HCT116 (cell line): Measurements from ENCODE around the gene LTA4H. TPM values are rescaled to one million over a fixed set of nuclear protein-coding genes. Genes with fewer than 3 reads are reported as not detected.
"Not testable (repeated sequence)": the region's sequence is repeated elsewhere in the genome, so short reads cannot be mapped to it uniquely, and the experiment has no call there.

Source experiments
- ATAC-seq: fragments of 200-7000 bp; cut with Tn5 transposase; 2 replicates; pipeline ENCODE4 v1.9.1; 2020; ENCODE audit warnings: mild to moderate bottlenecking, moderate library complexity
- BruUV-seq: library from RNA; stranded (reverse); fragments of 400-500 nt; replicated peaks from 2 replicates; lab custom pipeline; 2021; lab: Mats Ljungman, UMichigan
- CTCF ChIA-PET: fragments of 300-600 bp; sonication (Branson Sonifier 250); formaldehyde crosslinking; loops from one replicate; lab custom pipeline; 2021; ENCODE audit warnings: antibody characterized with exemption; lab: Charles Lee
- POLR2A ChIA-PET: fragments of 300-600, 350-600 bp; sonication (Branson Sonifier 250); formaldehyde crosslinking; loops from one replicate; lab custom pipeline; 2021; ENCODE audit warnings: antibody characterized with exemption; lab: Charles Lee
- RAD21 ChIA-PET, 2 experiments: fragments of 300-600 bp; sonication (Branson Sonifier 250); formaldehyde crosslinking; loops; one replicate each; lab custom pipeline; 2023; ENCODE audit warnings: low total read pairs in 2 of 2; ENCODE audit not compliant: uncharacterized antibody in 2 of 2, unreplicated experiment in 2 of 2, low non-redundant PET in 1 of 2; lab: Charles Lee
- DNase-seq: peaks from one replicate; pipeline ENCODE4 v3.0.0-alpha.2; 2010; ENCODE audit warnings: low read depth, low spot score
- H2AFZ ChIP-seq: fragments of 200-600 bp; shearing (Covaris generic), sonication (generic); 2 replicates; pipeline ENCODE4 v1.6.1; 2017; ENCODE audit warnings: low read depth, mixed run types, mixed read lengths, antibody characterized with exemption, low read length; ENCODE audit not compliant: poor library complexity, severe bottlenecking
- H3K27ac ChIP-seq: 2 replicates; pipeline ENCODE4 v1.5.1; 2012; ENCODE audit warnings: low read depth, low read length
- H3K27me3 ChIP-seq: fragments of 200-600 bp; sonication (generic); 2 replicates; pipeline ENCODE4 v1.6.1; 2016; ENCODE audit warnings: mixed run types, low read length, mixed read lengths; ENCODE audit not compliant: insufficient read depth
- H3K36me3 ChIP-seq, 2 experiments: fragments of 200-500 bp in 1 of 2; fragments of 200-600 bp in 1 of 2; sonication (Bioruptor generic) in 1 of 2; sonication (generic) in 1 of 2; 2 replicates each; pipeline versions ENCODE4 v1.5.1 to v1.6.1; 2014 to 2016; ENCODE audit warnings: low read length in 2 of 2, inconsistent platforms in 1 of 2, mixed read lengths in 1 of 2, mixed run types in 1 of 2; ENCODE audit not compliant: insufficient read depth in 2 of 2, control insufficient read depth in 1 of 2
- H3K4me1 ChIP-seq, 2 experiments: fragments of 200-600 bp in 1 of 2; sonication (generic) in 1 of 2; 2 replicates each; pipeline versions ENCODE4 v1.5.1 to v1.6.1; 2012 to 2017; ENCODE audit warnings: low read length in 2 of 2, inconsistent platforms in 1 of 2, mild to moderate bottlenecking in 1 of 2, mixed read lengths in 1 of 2, mixed run types in 1 of 2, moderate library complexity in 1 of 2; ENCODE audit not compliant: insufficient read depth in 2 of 2, control insufficient read depth in 1 of 2
- H3K4me2 ChIP-seq: fragments of 200-600 bp; sonication (generic); 2 replicates; pipeline ENCODE4 v1.6.1; 2017; ENCODE audit warnings: mixed run types, low read length, mixed read lengths
- H3K4me3 ChIP-seq, 2 experiments: fragments of 200-600 bp in 1 of 2; sonication (generic) in 1 of 2; replicated peaks in 1 of 2; 2 replicates each; pipeline ENCODE4 v1.5.1; 2011 to 2016; ENCODE audit warnings: low read length in 2 of 2, control low read depth in 1 of 2, low read depth in 1 of 2, mild to moderate bottlenecking in 1 of 2, mixed read lengths in 1 of 2, mixed run types in 1 of 2
- H3K79me2 ChIP-seq: fragments of 200-600 bp; sonication (generic); 2 replicates; pipeline ENCODE4 v1.6.1; 2017; ENCODE audit warnings: mild to moderate bottlenecking, mixed run types, low read length, moderate library complexity, mixed read lengths; ENCODE audit not compliant: insufficient read depth
- H3K9ac ChIP-seq: fragments of 200-600 bp; sonication (generic); 2 replicates; pipeline ENCODE4 v1.6.1; 2016; ENCODE audit warnings: low read length, mixed read lengths
- H3K9me2 ChIP-seq: fragments of 200-600 bp; sonication (generic), shearing (Covaris generic); 2 replicates; pipeline ENCODE4 v1.6.1; 2017; ENCODE audit warnings: mixed run types, mild to moderate bottlenecking, moderate library complexity; ENCODE audit not compliant: insufficient read depth
- H3K9me3 ChIP-seq, 2 experiments: fragments of 200-500 bp in 1 of 2; fragments of 200-600 bp in 1 of 2; sonication (Bioruptor generic) in 1 of 2; sonication (generic) in 1 of 2; 2 replicates each; pipeline ENCODE4 v1.6.1; 2014 to 2017; ENCODE audit warnings: low read length in 2 of 2, mixed read lengths in 2 of 2, inconsistent platforms in 1 of 2, low read depth in 1 of 2, mild to moderate bottlenecking in 1 of 2, mixed run types in 1 of 2, moderate library complexity in 1 of 2; ENCODE audit not compliant: control insufficient read depth in 1 of 2, insufficient read depth in 1 of 2
- H4K20me1 ChIP-seq: fragments of 200-600 bp; sonication (generic), shearing (Covaris generic); 2 replicates; pipeline ENCODE4 v1.6.1; 2017; ENCODE audit warnings: mixed run types, mild to moderate bottlenecking, moderate library complexity; ENCODE audit not compliant: insufficient read depth
- ATF3 ChIP-seq: IDR thresholded peaks from 2 replicates; pipeline ENCODE4 v1.6.1; 2012
- EGR1 ChIP-seq: IDR thresholded peaks from 2 replicates; pipeline ENCODE4 v1.6.1; 2012; ENCODE audit warnings: low read depth
- SP1 ChIP-seq: IDR thresholded peaks from 2 replicates; pipeline ENCODE4 v1.6.1; 2012; ENCODE audit warnings: low read depth
- ZNF274 ChIP-seq: fragments of 200-500 bp; sonication (Bioruptor generic); IDR thresholded peaks from 2 replicates; pipeline ENCODE4 v1.6.1; 2014; ENCODE audit warnings: mild to moderate bottlenecking, low read depth, low read length, inconsistent platforms
- intact Hi-C: fragments of 100-400 bp; cut with micrococcal nuclease; formaldehyde crosslinking; loops from 2 replicates; pipeline ENCODE4 v1.10.0; 2022
- total RNA-seq: library from RNA; stranded (reverse); gene quantifications from one replicate; pipeline ENCODE4 v1.2.1, GENCODE V29; 2021; ENCODE audit not compliant: unreplicated experiment
- TF ChIP-seq, protein P1 (sequence below): IDR thresholded peaks from 2 replicates; pipeline ENCODE4 v1.6.1; 2012

LTA4H gene
- total RNA-seq, 1 experiment from 2014 or later, result 163 TPM

- no peaks in the 10 kb centered on the region for H4K20me1 ChIP-seq
- H3K4me1 ChIP-seq, result no peaks in the 10 kb centered on the region
- CTCF ChIA-PET, result no interaction called here
- no peak overlapping the region for H3K4me3 ChIP-seq
- RAD21 ChIA-PET, result interaction anchor here in 1 of 2 experiments (0.7 kb wide), 1 partner anchor 97 kb away, joined by 3 read pairs; no protein-coding TSS in a partner anchor
- H3K79me2 ChIP-seq, result no peaks in the 10 kb centered on the region
- no peak for TF ChIP-seq SP1
- TF ChIP-seq ZNF274, result no peak
- TF ChIP-seq, protein P1, sequence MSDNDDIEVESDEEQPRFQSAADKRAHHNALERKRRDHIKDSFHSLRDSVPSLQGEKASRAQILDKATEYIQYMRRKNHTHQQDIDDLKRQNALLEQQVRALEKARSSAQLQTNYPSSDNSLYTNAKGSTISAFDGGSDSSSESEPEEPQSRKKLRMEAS, result no peak
- no peak for TF ChIP-seq ATF3
- TF ChIP-seq EGR1, result no peak
- DNase-seq (no peak), ATAC-seq (no peak)
- H3K27me3 ChIP-seq, result no peaks in the 10 kb centered on the region
- H3K36me3 ChIP-seq, result 0 out of 4 replicates have a peak, but pooled peaks cover 0 to 2% of the 10 kb centered on the region in 2 experiments
- no peak overlapping the region for H3K4me2 ChIP-seq
- no peaks in the 10 kb centered on the region for H3K9me2 ChIP-seq
- no peak overlapping the region for H3K9ac ChIP-seq
- POLR2A ChIA-PET, result no interaction called here
- no peak overlapping the region for H2AFZ ChIP-seq
- intact Hi-C loops, result no loop called here
- no TSS peak for BruUV-seq
- no peak overlapping the region for H3K27ac ChIP-seq
- H3K9me3 ChIP-seq, result no peaks in the 10 kb centered on the region
Measured at GRCh38 chr12:95970905-95971304, 64.5 kb downstream of the LTA4H start.

- H2AFZ ChIP-seq, H3K27me3 ChIP-seq, ATAC-seq, H4K20me1 ChIP-seq, H3K36me3 ChIP-seq, POLR2A ChIA-PET, DNase-seq, H3K9ac ChIP-seq, H3K9me2 ChIP-seq, H3K9me3 ChIP-seq, intact Hi-C loops, H3K27ac ChIP-seq, H3K79me2 ChIP-seq, CTCF ChIA-PET, BruUV-seq, H3K4me3 ChIP-seq, H3K4me2 ChIP-seq, H3K4me1 ChIP-seq: not testable (repeated sequence)
- RAD21 ChIA-PET, result interaction anchor here in 1 of 2 experiments (0.7 kb wide), 1 partner anchor 30 kb away, joined by 5 read pairs; no protein-coding TSS in a partner anchor
Measured at GRCh38 chr12:95969116-95969515, 66.3 kb downstream of the LTA4H start.
